Ovary (tissue), 9 donors: ENCODE data around the gene CKM. TPM values are rescaled to one million over a fixed set of nuclear protein-coding genes. Genes with fewer than 3 reads are reported as not detected.

Experiments used
- DNase-seq, 5 donors: peaks; one replicate each; pipeline ENCODE4 v3.0.0-alpha.2; 2019 to 2020
- H3K27ac ChIP-seq, 2 donors: fragments of 200-600 bp; one replicate each; pipeline versions ENCODE4 v1.5.1 to v1.8.0; 2019 to 2022
- H3K27me3 ChIP-seq: fragments of 200-600 bp; one replicate; pipeline ENCODE4 v1.8.0; 2022
- H3K36me3 ChIP-seq: fragments of 200-600 bp; sonication (generic); one replicate; pipeline ENCODE4 v1.5.1; 2019
- H3K4me1 ChIP-seq: one replicate; pipeline ENCODE4 v1.8.1; 2013; ENCODE audit warnings: mild to moderate bottlenecking, moderate library complexity; ENCODE audit not compliant: insufficient read depth
- H3K4me3 ChIP-seq: fragments of 200-600 bp; sonication (generic); one replicate; pipeline ENCODE4 v1.5.1; 2017
- H3K9me3 ChIP-seq, 2 donors: fragments of 200-600 bp in 1 of 2; sonication (generic) in 1 of 2; one replicate each; pipeline versions ENCODE4 v1.5.1 to v1.8.1; 2013 to 2019; ENCODE audit warnings: mild to moderate bottlenecking in 1 of 2, moderate library complexity in 1 of 2
- CTCF ChIP-seq, 3 donors: fragments of 450-650 bp in 2 of 3; fragments of 200-600 bp in 1 of 3; IDR thresholded peaks; one replicate each; pipeline versions ENCODE4 v1.5.1 to v1.8.0; 2016 to 2022; ENCODE audit warnings: antibody characterized with exemption in 3 of 3, mild to moderate bottlenecking in 1 of 3
- EP300 ChIP-seq: sonication (generic); formaldehyde crosslinking; IDR thresholded peaks from one replicate; pipeline ENCODE4 v1.6.1; 2017; ENCODE audit warnings: antibody characterized with exemption
- POLR2A ChIP-seq: fragments of 450-650 bp; IDR thresholded peaks from one replicate; pipeline ENCODE4 v1.6.1; 2017; ENCODE audit warnings: antibody characterized with exemption, mild to moderate bottlenecking, moderate library complexity
- WGBS, 3 donors: extraction: QIAGEN DNeasy Blood & Tissue Kit in 1 of 3; methylation state at CpG; one replicate each; pipeline versions ENCODE4 v1.1.5 to v1.1.7; 2013 to 2017; 5-methylcytosine and 5-hydroxymethylcytosine counted together
- intact Hi-C, 4 donors: fragments of 100-400 bp; cut with DNase I; formaldehyde crosslinking; loops; one replicate each; pipeline versions ENCODE4 v1.11.0 to v1.15.1; 2022 to 2023
- polyA plus RNA-seq, 2 donors: library from polyadenylated mRNA; stranded (reverse); fragments of 200-250 nt in 1 of 2; fragments of 350-450 nt in 1 of 2; fragmentation: Illumina TruSeq in 1 of 2; extraction: RNeasy Lipid Tissue Mini Kit (QIAGEN cat#74804) in 1 of 2; gene quantifications; one replicate each; pipeline ENCODE4 v1.2.3, GENCODE V29; 2013 to 2014
- total RNA-seq, 7 donors: library from RNA; depleted of rRNA in 2 of 7; stranded (reverse); fragments of >200 nt in 2 of 7; fragmentation: NEBNext Ultra II Directional in 3 of 7; extraction: Animal tissue kit (Norgen Biotek cat#: 25700) in 3 of 7; gene quantifications; one replicate each; pipeline versions ENCODE4 v1.1.0 to v1.2.4, GENCODE V29; 2016 to 2023
- donor health status: DM: no; HTN: no; CAD: no; lungs with moderate emphysema.
- donor health status: DM: no; HTN: no; CAD: no.
- donor health status: Bipolar disorder and iron deficiency.
- donor health status: DM: yes; HTN: yes; CAD: no.
- donor health status: DM: no; HTN: no; CAD: no.
- donor health status: DM: yes; HTN: yes; CAD: no.

CKM gene
- total and polyA plus RNA-seq, 9 donors: 0.10 to 0.85 (median 0.55) TPM; not detected in 4

- TF ChIP-seq POLR2A (no peak), CTCF (IDR thresholded peaks at IDR 0.05) (no peak), EP300 (no peak)
- no peak for DNase-seq
- H3K36me3 ChIP-seq: no peaks in the 10 kb centered on the region
- H3K27me3 ChIP-seq: no peaks in the 10 kb centered on the region
- H3K4me3 ChIP-seq: no peak overlapping the region
- no peak overlapping the region for H3K27ac ChIP-seq
- no peaks in the 10 kb centered on the region for H3K9me3 ChIP-seq
- peaks cover 2% of the 10 kb centered on the region for H3K4me1 ChIP-seq
- WGBS, 3 donors: 91 to 97% (median 93%) methylated on average over 6 of the region's 6 CpGs
- intact Hi-C loops: no loop called here
These were observed 32.2 kb downstream of the CKM start for GRCh38 chr19:45290381-45290931.

GRCh38 chr19:45283443-45284033 is 39.1 kb downstream of the CKM start:
- DNase-seq: no peak
- Histone ChIP-seq H3K4me3 (no peak overlapping the region), H3K27ac (no peak overlapping the region), H3K27me3 (no peaks in the 10 kb centered on the region), H3K9me3 (no peaks in the 10 kb centered on the region), H3K4me1 (no peaks in the 10 kb centered on the region), H3K36me3 (no peaks in the 10 kb centered on the region)
- TF ChIP-seq EP300 (no peak), CTCF (IDR thresholded peaks at IDR 0.05) (no peak), POLR2A (no peak)
- intact Hi-C loops: no loop called here
- 76 to 87% (median 83%) methylated on average over 7 of the region's 7 CpGs for WGBS, 3 donors

DNA sequence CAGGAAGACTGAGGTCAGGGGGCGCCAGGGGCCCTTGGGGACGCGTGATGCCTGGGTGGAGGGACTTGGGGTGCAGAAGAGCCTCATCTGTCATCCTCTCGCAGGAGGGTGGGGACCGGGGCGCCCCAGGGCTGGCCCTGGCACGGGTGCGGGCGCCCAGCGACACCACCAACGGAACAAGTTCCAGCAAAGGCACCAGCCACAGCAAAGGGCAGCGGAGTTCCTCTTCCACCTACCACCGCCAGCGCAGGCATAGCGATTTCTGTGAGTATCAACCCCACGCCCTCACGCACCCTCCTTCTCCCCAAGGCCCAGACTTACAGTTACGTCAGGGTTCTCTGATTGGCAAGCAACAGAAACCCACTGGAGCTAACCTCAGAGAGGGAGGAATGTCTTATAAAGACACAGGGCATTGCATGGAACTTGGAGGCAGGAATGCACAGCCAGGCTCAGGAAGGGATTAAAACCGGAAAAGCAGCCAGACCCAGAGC is 42.2 kb downstream of the CKM start:
- intact Hi-C loops: no loop called here
- Histone ChIP-seq H3K36me3 (no peaks in the 10 kb centered on the region), H3K4me3 (no peak overlapping the region), H3K4me1 (peaks cover 3% of the 10 kb centered on the region), H3K27ac (no peak overlapping the region), H3K27me3 (no peaks in the 10 kb centered on the region), H3K9me3 (no peaks in the 10 kb centered on the region)
- no peak for DNase-seq
- 89 to 90% (median 90%) methylated on average over 19 of the region's 19 CpGs for WGBS, 3 donors
- TF ChIP-seq POLR2A (no peak), EP300 (no peak), CTCF (IDR thresholded peaks at IDR 0.05) (no peak)

GRCh38 chr19:45279587-45280192 is 43.0 kb downstream of the CKM start:
- Histone ChIP-seq H3K4me1 (peaks cover 3% of the 10 kb centered on the region), H3K9me3 (no peaks in the 10 kb centered on the region), H3K27ac (no peak overlapping the region), H3K4me3 (no peak overlapping the region), H3K36me3 (no peaks in the 10 kb centered on the region), H3K27me3 (no peaks in the 10 kb centered on the region)
- TF ChIP-seq CTCF (IDR thresholded peaks at IDR 0.05) (no peak), POLR2A (no peak), EP300 (no peak)
- DNase-seq: no peak
- intact Hi-C loops: no loop called here
- WGBS, 3 donors: 82 to 84% (median 82%) methylated on average over 3 of the region's 3 CpGs
